IPS-15b (cell line): ENCODE results near the gene TMEM218.

Source experiments
- H3K27me3 ChIP-seq: one replicate; pipeline ENCODE4 v1.6.1; 2013; ENCODE audit warnings: low read length; ENCODE audit not compliant: control insufficient read depth, insufficient read depth
- H3K36me3 ChIP-seq: one replicate; pipeline ENCODE4 v1.6.1; 2013; ENCODE audit warnings: low read length; ENCODE audit not compliant: control insufficient read depth, insufficient read depth
- H3K4me1 ChIP-seq: one replicate; pipeline ENCODE4 v1.6.1; 2013; ENCODE audit warnings: mild to moderate bottlenecking, low read length; ENCODE audit not compliant: control insufficient read depth, insufficient read depth
- H3K4me3 ChIP-seq: one replicate; pipeline ENCODE4 v1.5.1; 2013; ENCODE audit warnings: low read depth, low read length
- H3K9ac ChIP-seq: one replicate; pipeline ENCODE4 v1.6.1; 2013; ENCODE audit warnings: low read depth, mild to moderate bottlenecking, low read length
- H3K9me3 ChIP-seq: one replicate; pipeline ENCODE4 v1.6.1; 2013; ENCODE audit warnings: mild to moderate bottlenecking, low read length; ENCODE audit not compliant: control insufficient read depth, insufficient read depth

The TMEM218 gene

GRCh38 chr11:125146232-125146631, 34.8 kb upstream of the TMEM218 start:
- H3K4me3 ChIP-seq, result no peak overlapping the region
- H3K27me3 ChIP-seq, result peaks cover 61% of the 10 kb centered on the region
- H3K36me3 ChIP-seq, result no peaks in the 10 kb centered on the region
- H3K9ac ChIP-seq, result no peak overlapping the region
- no peaks in the 10 kb centered on the region for H3K9me3 ChIP-seq
- peaks cover 18% of the 10 kb centered on the region for H3K4me1 ChIP-seq

- Histone ChIP-seq H3K27me3 (peaks cover 73% of the 10 kb centered on the region), H3K36me3 (no peaks in the 10 kb centered on the region), H3K9ac (peak overlapping the region; percentile 37), H3K4me3 (peak overlapping the region; percentile 23), H3K9me3 (no peaks in the 10 kb centered on the region), H3K4me1 (peaks cover 31% of the 10 kb centered on the region)
Measured at GRCh38 chr11:125141686-125142535, 30.5 kb upstream of the TMEM218 start.

GRCh38 chr11:125141178-125141577, 29.8 kb upstream of the TMEM218 start:
- H3K27me3 ChIP-seq, result peaks cover 68% of the 10 kb centered on the region
- peak overlapping the region; percentile 23 for H3K4me3 ChIP-seq
- H3K4me1 ChIP-seq, result peaks cover 26% of the 10 kb centered on the region

DNA sequence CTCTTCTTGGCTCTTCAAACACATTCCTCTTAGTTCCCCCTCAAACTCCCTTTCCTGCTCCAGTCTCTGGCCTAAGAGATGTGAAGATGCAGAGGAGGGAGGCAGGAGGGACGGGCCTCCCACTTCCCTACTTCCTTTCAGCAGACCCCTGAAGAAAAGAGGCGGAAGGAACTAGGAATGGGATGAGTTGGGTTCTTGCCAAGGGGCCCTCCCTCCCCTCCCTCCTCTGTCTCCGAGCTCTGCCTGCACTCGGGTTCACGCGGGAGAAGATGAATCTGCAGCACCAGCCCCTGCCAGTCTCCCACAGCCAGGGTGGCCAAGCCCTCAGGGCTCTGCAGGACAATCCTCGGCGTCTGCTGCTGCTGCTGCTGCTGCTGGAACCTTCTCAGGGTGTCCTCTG, 28.8 kb upstream of the TMEM218 start:
- Histone ChIP-seq H3K9me3 (no peaks in the 10 kb centered on the region), H3K9ac (no peak overlapping the region), H3K36me3 (no peaks in the 10 kb centered on the region), H3K4me3 (peak overlapping the region; percentile 19), H3K4me1 (peaks cover 26% of the 10 kb centered on the region), H3K27me3 (peaks cover 68% of the 10 kb centered on the region)

More at GRCh38 chr11:125141178-125141577, 29.8 kb upstream of the TMEM218 start:
- Histone ChIP-seq H3K9ac (no peak overlapping the region), H3K9me3 (no peaks in the 10 kb centered on the region), H3K36me3 (no peaks in the 10 kb centered on the region)

- Histone ChIP-seq H3K4me1 (peaks cover 26% of the 10 kb centered on the region), H3K9ac (no peak overlapping the region), H3K4me3 (no peak overlapping the region), H3K36me3 (no peaks in the 10 kb centered on the region), H3K27me3 (peaks cover 67% of the 10 kb centered on the region), H3K9me3 (no peaks in the 10 kb centered on the region)
Measured at GRCh38 chr11:125139778-125140177, 28.4 kb upstream of the TMEM218 start.

DNA sequence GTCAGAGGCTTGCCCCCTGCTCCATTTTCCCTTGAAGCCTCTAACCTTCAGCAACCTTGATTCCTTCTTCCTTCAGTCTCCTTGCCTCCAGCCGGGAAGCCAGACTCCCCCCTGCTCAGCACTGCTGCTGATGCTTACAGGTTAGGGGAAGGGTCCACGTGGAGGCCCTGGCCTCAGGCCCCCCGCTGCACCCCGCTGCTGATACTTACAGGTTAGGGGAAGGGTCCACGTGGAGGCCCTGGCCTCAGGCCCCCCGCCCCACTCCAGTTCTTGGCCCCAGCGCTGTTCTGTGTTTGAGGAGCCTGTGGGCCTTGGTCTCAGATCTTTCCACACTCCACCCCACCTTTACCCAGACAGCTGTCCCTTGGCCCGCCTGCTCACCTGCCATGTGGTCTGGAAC, 27.5 kb upstream of the TMEM218 start:
- Histone ChIP-seq H3K4me3 (no peak overlapping the region), H3K4me1 (peaks cover 26% of the 10 kb centered on the region), H3K36me3 (no peaks in the 10 kb centered on the region), H3K9ac (no peak overlapping the region), H3K27me3 (peaks cover 58% of the 10 kb centered on the region), H3K9me3 (no peaks in the 10 kb centered on the region)

DNA sequence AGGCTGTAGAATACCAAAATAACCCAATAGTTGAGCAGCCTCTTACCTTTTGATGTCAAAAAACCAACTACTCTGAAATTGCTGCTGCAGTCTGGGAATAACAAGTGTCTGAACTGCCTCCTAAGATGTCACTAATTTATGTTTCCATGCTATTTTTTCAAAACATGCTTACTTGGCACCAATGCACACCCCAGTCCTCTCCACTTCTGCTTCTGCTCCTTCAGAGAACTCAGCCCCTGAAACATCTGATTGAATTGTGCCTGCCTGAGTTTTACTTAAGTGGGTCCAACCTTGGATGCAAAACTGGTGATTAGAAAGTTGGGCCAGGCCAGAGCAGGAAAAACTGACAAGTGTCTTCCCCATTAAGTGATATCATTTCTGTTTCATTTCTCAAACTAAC, 24.6 kb upstream of the TMEM218 start:
- Histone ChIP-seq H3K9me3 (no peaks in the 10 kb centered on the region), H3K9ac (no peak overlapping the region), H3K27me3 (peaks cover 37% of the 10 kb centered on the region), H3K4me3 (no peak overlapping the region), H3K4me1 (peaks cover 17% of the 10 kb centered on the region), H3K36me3 (no peaks in the 10 kb centered on the region)

GRCh38 chr11:125132596-125132995, 21.2 kb upstream of the TMEM218 start:
- H3K4me1 ChIP-seq, result no peaks in the 10 kb centered on the region
- H3K9ac ChIP-seq, result no peak overlapping the region
- H3K27me3 ChIP-seq, result peaks cover 9% of the 10 kb centered on the region
- H3K4me3 ChIP-seq, result no peak overlapping the region
- no peaks in the 10 kb centered on the region for H3K9me3 ChIP-seq
- no peaks in the 10 kb centered on the region for H3K36me3 ChIP-seq

DNA sequence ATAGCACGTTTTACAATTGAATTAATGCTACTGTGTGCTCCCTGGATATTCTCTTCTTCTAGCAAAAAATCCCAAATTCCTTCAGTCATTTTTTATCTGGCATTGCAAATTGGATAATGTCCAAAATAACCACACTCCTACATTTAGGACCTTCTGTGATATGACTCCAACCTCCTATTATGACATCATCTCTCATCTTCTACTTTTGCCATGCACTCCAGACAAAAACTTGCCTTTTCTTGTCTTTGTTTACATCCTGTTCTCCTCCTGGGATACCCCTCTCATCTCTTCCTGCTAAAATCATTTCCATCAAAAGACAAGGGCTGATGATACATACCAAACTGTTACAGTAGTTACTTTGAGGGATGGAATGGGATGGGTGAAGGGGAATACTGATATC, 20.6 kb upstream of the TMEM218 start:
- peaks cover 11% of the 10 kb centered on the region for H3K27me3 ChIP-seq

GRCh38 chr11:125129316-125129993, 18.0 kb upstream of the TMEM218 start:
- Histone ChIP-seq H3K9me3 (no peaks in the 10 kb centered on the region), H3K4me3 (no peak overlapping the region), H3K9ac (no peak overlapping the region), H3K36me3 (no peaks in the 10 kb centered on the region), H3K4me1 (no peaks in the 10 kb centered on the region), H3K27me3 (peaks cover 17% of the 10 kb centered on the region)

More for the DNA sequence above, 20.6 kb upstream of the TMEM218 start:
- H3K4me3 ChIP-seq, result no peak overlapping the region
- no peak overlapping the region for H3K9ac ChIP-seq
- H3K4me1 ChIP-seq, result no peaks in the 10 kb centered on the region
- no peaks in the 10 kb centered on the region for H3K36me3 ChIP-seq
- no peaks in the 10 kb centered on the region for H3K9me3 ChIP-seq

DNA sequence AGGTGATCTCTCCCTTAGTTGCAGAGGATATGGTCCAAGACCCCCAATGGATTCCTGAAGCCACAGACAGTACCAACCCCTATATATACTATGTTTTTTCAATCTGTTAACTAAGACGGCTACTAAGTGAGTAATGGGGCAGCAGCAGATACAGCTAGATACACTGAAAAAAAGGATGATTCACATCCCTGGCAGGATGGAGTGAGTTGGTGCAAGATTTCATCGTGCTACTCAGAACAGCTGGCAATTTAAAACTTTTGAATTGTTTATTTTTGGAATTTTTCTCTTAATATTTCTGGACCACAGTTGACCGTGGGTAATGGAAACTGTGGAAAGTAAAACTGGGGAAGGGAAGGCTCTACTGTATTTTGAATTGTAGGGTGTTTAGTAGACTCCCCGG, 17.0 kb upstream of the TMEM218 start:
- peaks cover 17% of the 10 kb centered on the region for H3K27me3 ChIP-seq

GRCh38 chr11:125124618-125124992, 13.2 kb upstream of the TMEM218 start:
- H3K9ac ChIP-seq, result no peak overlapping the region
- peaks cover 33% of the 10 kb centered on the region for H3K27me3 ChIP-seq
- no peaks in the 10 kb centered on the region for H3K9me3 ChIP-seq
- no peak overlapping the region for H3K4me3 ChIP-seq
- H3K4me1 ChIP-seq, result no peaks in the 10 kb centered on the region
- no peaks in the 10 kb centered on the region for H3K36me3 ChIP-seq

More for the DNA sequence above, 17.0 kb upstream of the TMEM218 start:
- Histone ChIP-seq H3K4me3 (no peak overlapping the region), H3K4me1 (no peaks in the 10 kb centered on the region), H3K9me3 (no peaks in the 10 kb centered on the region), H3K9ac (no peak overlapping the region), H3K36me3 (no peaks in the 10 kb centered on the region)
